ENCODE data around the gene COL1A2.

COL1A2 gene

GRCh38 chr7:94414980-94415379 lies 20.3 kb downstream of the COL1A2 start:
- no peak for DNase-seq
- H3K27ac ChIP-seq = no peak overlapping the region
- H3K36me3 ChIP-seq (replicated peaks) = peaks cover 100% of the 10 kb centered on the region
- H3K27me3 ChIP-seq (replicated peaks) = no peaks in the 10 kb centered on the region
- in situ Hi-C loops (cut with HindIII; ENCODE audit: low pct_ligation_motif_present, low sequenced_read_pairs) = no loop called here
- TF ChIP-seq, protein P1, sequence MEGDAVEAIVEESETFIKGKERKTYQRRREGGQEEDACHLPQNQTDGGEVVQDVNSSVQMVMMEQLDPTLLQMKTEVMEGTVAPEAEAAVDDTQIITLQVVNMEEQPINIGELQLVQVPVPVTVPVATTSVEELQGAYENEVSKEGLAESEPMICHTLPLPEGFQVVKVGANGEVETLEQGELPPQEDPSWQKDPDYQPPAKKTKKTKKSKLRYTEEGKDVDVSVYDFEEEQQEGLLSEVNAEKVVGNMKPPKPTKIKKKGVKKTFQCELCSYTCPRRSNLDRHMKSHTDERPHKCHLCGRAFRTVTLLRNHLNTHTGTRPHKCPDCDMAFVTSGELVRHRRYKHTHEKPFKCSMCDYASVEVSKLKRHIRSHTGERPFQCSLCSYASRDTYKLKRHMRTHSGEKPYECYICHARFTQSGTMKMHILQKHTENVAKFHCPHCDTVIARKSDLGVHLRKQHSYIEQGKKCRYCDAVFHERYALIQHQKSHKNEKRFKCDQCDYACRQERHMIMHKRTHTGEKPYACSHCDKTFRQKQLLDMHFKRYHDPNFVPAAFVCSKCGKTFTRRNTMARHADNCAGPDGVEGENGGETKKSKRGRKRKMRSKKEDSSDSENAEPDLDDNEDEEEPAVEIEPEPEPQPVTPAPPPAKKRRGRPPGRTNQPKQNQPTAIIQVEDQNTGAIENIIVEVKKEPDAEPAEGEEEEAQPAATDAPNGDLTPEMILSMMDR (IDR thresholded peaks at IDR 0.05; ENCODE audit: low read depth, low read length, missing control alignments) = no peak
- H3K4me3 ChIP-seq (ENCODE audit: low read depth, low read length) = no peak overlapping the region

DNA sequence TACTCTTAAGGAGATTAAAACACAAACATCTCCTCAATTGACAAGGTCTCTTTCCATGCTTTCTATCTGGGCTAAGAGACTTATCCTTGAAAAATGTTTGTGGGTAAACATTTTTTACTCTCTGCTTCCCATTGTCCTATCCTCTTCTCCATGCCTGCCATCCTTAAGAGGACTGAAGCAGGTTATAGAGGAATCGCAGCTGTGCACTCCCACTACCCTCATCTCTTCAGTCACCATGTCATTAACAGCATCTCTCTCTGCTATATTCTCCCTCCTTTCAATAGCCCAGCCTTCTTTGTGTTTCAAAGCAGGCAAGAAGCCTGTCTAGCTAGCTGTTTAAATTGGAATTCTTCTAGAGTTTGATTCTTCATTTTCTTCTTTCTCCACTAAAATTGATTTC lies 22.6 kb downstream of the COL1A2 start:
- in situ Hi-C loops (cut with HindIII; ENCODE audit: low pct_ligation_motif_present, low sequenced_read_pairs) = no loop called here
- peaks cover 99% of the 10 kb centered on the region for H3K36me3 ChIP-seq (replicated peaks)
- H3K27ac ChIP-seq = no peak overlapping the region
- no peaks in the 10 kb centered on the region for H3K27me3 ChIP-seq (replicated peaks)
- no peak for DNase-seq
- TF ChIP-seq, protein P1 (IDR thresholded peaks at IDR 0.05; ENCODE audit: low read depth, low read length, missing control alignments) = no peak
- H3K4me3 ChIP-seq (ENCODE audit: low read depth, low read length) = no peak overlapping the region

DNA sequence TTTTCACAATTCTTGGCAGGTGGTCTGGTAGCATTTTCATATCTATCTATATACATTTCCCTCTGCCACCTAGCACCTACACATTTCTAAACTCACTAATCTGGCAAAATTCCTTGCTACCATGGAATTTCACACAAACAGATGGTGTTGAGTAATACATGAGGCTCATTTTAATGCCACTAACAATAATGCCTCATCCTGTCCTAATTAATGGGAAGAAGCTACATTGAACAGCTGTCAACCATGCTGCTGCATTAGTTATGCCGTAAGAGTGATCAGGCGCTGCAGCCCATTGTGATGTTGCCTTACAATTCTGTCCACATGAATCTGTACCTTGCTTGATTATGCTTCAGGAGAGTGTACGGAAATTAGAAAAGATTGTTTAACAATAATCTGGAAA lies 23.2 kb downstream of the COL1A2 start:
- Histone ChIP-seq H3K36me3 (replicated peaks) (peaks cover 99% of the 10 kb centered on the region), H3K27ac (no peak overlapping the region), H3K27me3 (replicated peaks) (no peaks in the 10 kb centered on the region), H3K4me3 (ENCODE audit: low read depth, low read length) (no peak overlapping the region)
- TF ChIP-seq, protein P1 (IDR thresholded peaks at IDR 0.05; ENCODE audit: low read depth, low read length, missing control alignments) = no peak
- in situ Hi-C loops (cut with HindIII; ENCODE audit: low pct_ligation_motif_present, low sequenced_read_pairs) = no loop called here
- DNase-seq = no peak

DNA sequence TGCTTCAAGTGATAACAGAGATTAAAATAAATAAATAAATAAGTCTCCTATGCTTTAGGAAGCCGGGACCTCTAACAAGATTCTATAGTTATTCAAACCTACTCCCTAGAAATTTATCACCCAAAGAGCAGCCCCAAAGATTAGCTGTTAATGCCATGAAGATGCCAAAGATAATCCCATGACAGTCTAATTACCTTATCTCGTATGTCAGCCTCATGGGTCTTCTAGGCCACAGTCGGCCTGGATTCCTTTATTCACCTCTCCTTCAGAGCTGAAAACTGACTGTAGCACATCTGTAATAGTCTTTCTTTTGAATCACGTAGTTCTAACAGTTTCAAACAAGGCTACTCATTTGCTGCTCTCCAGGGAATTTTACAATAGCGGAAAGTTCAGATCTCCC lies 24.2 kb downstream of the COL1A2 start:
- in situ Hi-C loops (cut with HindIII; ENCODE audit: low pct_ligation_motif_present, low sequenced_read_pairs) = no loop called here
- TF ChIP-seq, protein P1 (IDR thresholded peaks at IDR 0.05; ENCODE audit: low read depth, low read length, missing control alignments) = no peak
- no peak overlapping the region for H3K27ac ChIP-seq
- H3K36me3 ChIP-seq (replicated peaks) = peaks cover 99% of the 10 kb centered on the region
- H3K4me3 ChIP-seq (ENCODE audit: low read depth, low read length) = no peak overlapping the region
- no peak for DNase-seq
- no peaks in the 10 kb centered on the region for H3K27me3 ChIP-seq (replicated peaks)

DNA sequence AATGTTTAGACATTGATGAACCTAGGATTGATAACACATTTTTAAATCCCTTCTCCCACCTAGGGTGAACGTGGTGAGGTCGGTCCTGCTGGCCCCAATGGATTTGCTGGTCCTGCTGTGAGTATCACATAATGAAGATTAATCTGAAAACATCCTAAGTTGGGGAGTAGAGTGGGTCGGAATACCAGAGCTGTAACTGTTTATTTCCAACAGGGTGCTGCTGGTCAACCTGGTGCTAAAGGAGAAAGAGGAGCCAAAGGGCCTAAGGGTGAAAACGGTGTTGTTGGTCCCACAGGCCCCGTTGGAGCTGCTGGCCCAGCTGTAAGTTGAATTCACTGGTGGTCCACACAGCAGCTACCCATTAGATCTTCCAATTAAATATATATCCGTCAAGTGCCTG lies 25.6 kb downstream of the COL1A2 start:
- DNase-seq = no peak
- no peak overlapping the region for H3K27ac ChIP-seq
- H3K36me3 ChIP-seq (replicated peaks) = peaks cover 99% of the 10 kb centered on the region

DNA sequence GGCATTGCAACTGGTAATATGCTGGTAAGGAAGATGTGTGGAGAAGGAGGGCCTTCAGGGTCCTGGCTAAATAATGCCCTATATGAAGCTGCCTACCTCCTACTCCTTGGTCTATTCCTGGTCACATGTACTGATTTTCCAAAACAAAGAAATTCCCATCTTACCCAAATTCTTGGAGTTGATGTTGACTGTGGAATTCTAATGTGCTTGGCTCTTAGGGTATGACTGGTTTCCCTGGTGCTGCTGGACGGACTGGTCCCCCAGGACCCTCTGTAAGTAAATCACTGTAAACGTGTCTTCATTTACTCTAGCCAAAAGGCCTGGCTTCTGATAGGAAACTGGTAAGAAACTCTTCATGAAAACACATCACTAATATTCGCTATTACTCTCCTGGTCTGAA lies 27.0 kb downstream of the COL1A2 start:
- TF ChIP-seq, protein P1 (IDR thresholded peaks at IDR 0.05; ENCODE audit: low read depth, low read length, missing control alignments) = no peak
- in situ Hi-C loops (cut with HindIII; ENCODE audit: low pct_ligation_motif_present, low sequenced_read_pairs) = no loop called here
- DNase-seq = no peak
- H3K27me3 ChIP-seq (replicated peaks) = no peaks in the 10 kb centered on the region
- H3K27ac ChIP-seq = no peak overlapping the region
- H3K36me3 ChIP-seq (replicated peaks) = peaks cover 99% of the 10 kb centered on the region
- H3K4me3 ChIP-seq (ENCODE audit: low read depth, low read length) = no peak overlapping the region

More for the DNA sequence above, 25.6 kb downstream of the COL1A2 start:
- no peak overlapping the region for H3K4me3 ChIP-seq (ENCODE audit: low read depth, low read length)
- in situ Hi-C loops (cut with HindIII; ENCODE audit: low pct_ligation_motif_present, low sequenced_read_pairs) = no loop called here
- H3K27me3 ChIP-seq (replicated peaks) = no peaks in the 10 kb centered on the region
- TF ChIP-seq, protein P1 (IDR thresholded peaks at IDR 0.05; ENCODE audit: low read depth, low read length, missing control alignments) = no peak

Data from brain microvascular endothelial cell (primary cell).